HEK293 (cell line): Measurements from ENCODE around the gene PTX4.

Source experiments
- CTCF ChIA-PET: fragments of 350-600 bp; formaldehyde crosslinking; extraction: SDS; loops from one replicate; lab custom pipeline; 2021; ENCODE audit warnings: antibody characterized with exemption; lab: Yijun Ruan, JAX
- POLR2A ChIA-PET: fragments of 300-600 bp; formaldehyde crosslinking; extraction: SDS; loops from one replicate; lab custom pipeline; 2020; ENCODE audit warnings: antibody characterized with exemption, inconsistent platforms; lab: Yijun Ruan, JAX
- H3K27ac ChIP-seq: fragments of 200-500 bp; sonication (Bioruptor generic); 2 replicates; pipeline ENCODE4 v1.5.1; 2014; ENCODE audit warnings: low read depth, low read length, control low read depth, inconsistent platforms; ENCODE audit errors: extremely low read depth
- H3K36me3 ChIP-seq, 2 experiments: fragments of 200-500 bp in 1 of 2; sonication (Bioruptor generic) in 1 of 2; 1 replicate in 1 of 2; 2 replicates in 1 of 2; pipeline ENCODE4 v1.5.1; 2014 to 2017; ENCODE audit warnings: inconsistent platforms in 2 of 2, low read length in 2 of 2; ENCODE audit not compliant: control insufficient read depth in 2 of 2, insufficient read depth in 1 of 2
- H3K4me1 ChIP-seq: fragments of 200-500 bp; sonication (Bioruptor generic); 2 replicates; pipeline ENCODE4 v1.5.1; 2014; ENCODE audit warnings: mild to moderate bottlenecking, low read length, inconsistent platforms; ENCODE audit not compliant: control insufficient read depth, insufficient read depth
- H3K4me3 ChIP-seq: 2 replicates; pipeline ENCODE4 v1.5.1; 2011; ENCODE audit warnings: low read depth, mild to moderate bottlenecking, control low read depth, low read length, moderate library complexity
- H3K9me3 ChIP-seq: fragments of 200-500 bp; sonication (Bioruptor generic); 2 replicates; pipeline ENCODE4 v1.5.1; 2014; ENCODE audit warnings: low read depth, low read length, inconsistent platforms; ENCODE audit not compliant: control insufficient read depth, insufficient read depth
- EGR2 ChIP-seq: fragments of 450-650 bp; formaldehyde crosslinking; IDR thresholded peaks from 2 replicates; pipeline ENCODE4 v1.5.1; 2016; ENCODE audit warnings: low read depth, missing biosample characterization, missing genetic modification characterization
- GLIS1 ChIP-seq: fragments of 450-650 bp; formaldehyde crosslinking; IDR thresholded peaks from 2 replicates; pipeline ENCODE4 v1.5.1; 2016; ENCODE audit warnings: missing biosample characterization, missing genetic modification characterization
- HIC1 ChIP-seq: fragments of 450-650 bp; formaldehyde crosslinking; IDR thresholded peaks from 2 replicates; pipeline ENCODE4 v1.5.1; 2016; ENCODE audit warnings: missing biosample characterization, missing genetic modification characterization
- KLF1 ChIP-seq: fragments of 450-650 bp; formaldehyde crosslinking; IDR thresholded peaks from 2 replicates; pipeline ENCODE4 v1.5.1; 2016; ENCODE audit warnings: missing biosample characterization, missing genetic modification characterization
- KLF16 ChIP-seq: fragments of 450-650 bp; formaldehyde crosslinking; IDR thresholded peaks from 2 replicates; pipeline ENCODE4 v1.5.1; 2017; ENCODE audit warnings: missing biosample characterization, missing genetic modification characterization
- ZBTB17 ChIP-seq: fragments of 450-650 bp; formaldehyde crosslinking; IDR thresholded peaks from 2 replicates; pipeline ENCODE4 v1.5.1; 2016; ENCODE audit warnings: missing biosample characterization, missing genetic modification characterization
- ZBTB21 ChIP-seq: fragments of 450-650 bp; formaldehyde crosslinking; IDR thresholded peaks from 2 replicates; pipeline ENCODE4 v1.5.1; 2017; ENCODE audit warnings: missing biosample characterization, missing genetic modification characterization
- ZBTB6 ChIP-seq: fragments of 450-650 bp; formaldehyde crosslinking; IDR thresholded peaks from 2 replicates; pipeline ENCODE4 v1.5.1; 2017; ENCODE audit warnings: missing biosample characterization, missing genetic modification characterization
- ZBTB8A ChIP-seq: fragments of 450-650 bp; formaldehyde crosslinking; IDR thresholded peaks from 2 replicates; pipeline ENCODE4 v1.5.1; 2016; ENCODE audit warnings: missing biosample characterization, missing genetic modification characterization
- ZFHX2 ChIP-seq: fragments of 450-650 bp; formaldehyde crosslinking; conservative IDR thresholded peaks from 2 replicates; pipeline ENCODE4 v1.5.1; 2016; ENCODE audit warnings: missing biosample characterization, missing genetic modification characterization
- ZNF112 ChIP-seq: fragments of 450-650 bp; formaldehyde crosslinking; IDR thresholded peaks from 2 replicates; pipeline ENCODE4 v1.5.0; 2017; ENCODE audit warnings: missing biosample characterization, missing genetic modification characterization
- ZNF155 ChIP-seq: fragments of 450-650 bp; formaldehyde crosslinking; IDR thresholded peaks from 2 replicates; pipeline ENCODE4 v1.5.1; 2016; ENCODE audit warnings: missing biosample characterization, missing genetic modification characterization
- ZNF544 ChIP-seq: fragments of 450-650 bp; formaldehyde crosslinking; IDR thresholded peaks from 2 replicates; pipeline ENCODE4 v1.5.0; 2017; ENCODE audit warnings: missing biosample characterization, missing genetic modification characterization
- ZNF548 ChIP-seq: fragments of 450-650 bp; formaldehyde crosslinking; IDR thresholded peaks from 2 replicates; pipeline ENCODE4 v1.5.1; 2016; ENCODE audit warnings: missing biosample characterization, missing genetic modification characterization
- ZNF610 ChIP-seq: fragments of 450-650 bp; formaldehyde crosslinking; IDR thresholded peaks from 2 replicates; pipeline ENCODE4 v1.5.1; 2016; ENCODE audit warnings: missing biosample characterization, missing genetic modification characterization, borderline replicate concordance
- TF ChIP-seq, protein P1 (sequence below): fragments of 450-650 bp; formaldehyde crosslinking; IDR thresholded peaks from 2 replicates; pipeline ENCODE4 v1.5.1; 2017; ENCODE audit warnings: missing biosample characterization, missing genetic modification characterization

PTX4 gene

GRCh38 chr16:1499756-1500464 is 11.2 kb upstream of the PTX4 start (continued):
- TF ChIP-seq GLIS1 (tag by site-specific recombination) (no peak), ZNF548 (tag by site-specific recombination) (no peak), ZNF610 (tag by site-specific recombination) (no peak), ZNF112 (tag by site-specific recombination) (no peak), ZNF155 (tag by site-specific recombination) (no peak), ZNF544 (tag by site-specific recombination) (no peak), ZBTB21 (tag by site-specific recombination) (no peak), KLF16 (no peak), HIC1 (tag by site-specific recombination) (no peak)
- TF ChIP-seq, protein P1, sequence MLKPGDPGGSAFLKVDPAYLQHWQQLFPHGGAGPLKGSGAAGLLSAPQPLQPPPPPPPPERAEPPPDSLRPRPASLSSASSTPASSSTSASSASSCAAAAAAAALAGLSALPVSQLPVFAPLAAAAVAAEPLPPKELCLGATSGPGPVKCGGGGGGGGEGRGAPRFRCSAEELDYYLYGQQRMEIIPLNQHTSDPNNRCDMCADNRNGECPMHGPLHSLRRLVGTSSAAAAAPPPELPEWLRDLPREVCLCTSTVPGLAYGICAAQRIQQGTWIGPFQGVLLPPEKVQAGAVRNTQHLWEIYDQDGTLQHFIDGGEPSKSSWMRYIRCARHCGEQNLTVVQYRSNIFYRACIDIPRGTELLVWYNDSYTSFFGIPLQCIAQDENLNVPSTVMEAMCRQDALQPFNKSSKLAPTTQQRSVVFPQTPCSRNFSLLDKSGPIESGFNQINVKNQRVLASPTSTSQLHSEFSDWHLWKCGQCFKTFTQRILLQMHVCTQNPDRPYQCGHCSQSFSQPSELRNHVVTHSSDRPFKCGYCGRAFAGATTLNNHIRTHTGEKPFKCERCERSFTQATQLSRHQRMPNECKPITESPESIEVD (tag by site-specific recombination) = no peak

GRCh38 chr16:1498899-1499676 is 10.3 kb upstream of the PTX4 start:
- CTCF ChIA-PET = no interaction called here
- Histone ChIP-seq H3K4me1 (no peaks in the 10 kb centered on the region), H3K9me3 (no peaks in the 10 kb centered on the region)
- no peak for TF ChIP-seq ZBTB6 (tag by site-specific recombination)
- 0 out of 2 replicates have a peak, but pooled peaks have one; percentile 47 for TF ChIP-seq EGR2
- peak; percentile 87 for TF ChIP-seq KLF1
- peak; percentile 43; the same call in 1 of the 2 replicates for TF ChIP-seq ZFHX2
- TF ChIP-seq, all 188 proteins: peak for 3
- Histone ChIP-seq H3K27ac (no peak overlapping the region), H3K4me3 (no peak overlapping the region), H3K36me3 (peaks cover 16 to 94% of the 10 kb centered on the region in 2 experiments; a peak in 2 of 3 replicates)
- POLR2A ChIA-PET = no interaction called here

- no peak for TF ChIP-seq ZBTB8A
- no peak for TF ChIP-seq ZBTB17 (tag by site-specific recombination)
- Histone ChIP-seq H3K4me1 (0 out of 2 replicates have a peak, but pooled peaks cover 2% of the 10 kb centered on the region), H3K27ac (no peak overlapping the region), H3K4me3 (no peak overlapping the region), H3K36me3 (peaks cover 7 to 77% of the 10 kb centered on the region in 2 experiments; a peak in 2 of 3 replicates), H3K9me3 (no peaks in the 10 kb centered on the region)
- ChIA-PET POLR2A (interaction anchor here (0.6 kb wide), 1 partner anchor 398 kb away, joined by 8 read pairs; no protein-coding TSS in a partner anchor), CTCF (no interaction called here)
These were observed 8.4 kb upstream of the PTX4 start for GRCh38 chr16:1497014-1497598.
